ENCODE results near the gene RECQL5. TPM values are rescaled to one million over a fixed set of nuclear protein-coding genes. Genes with fewer than 3 reads are reported as not detected.

The RECQL5 gene
- total and polyA plus RNA-seq, 2 donors (not counting 1 experiment from before 2014, with no cell fraction given): 58.5 to 70.5 TPM

DNA sequence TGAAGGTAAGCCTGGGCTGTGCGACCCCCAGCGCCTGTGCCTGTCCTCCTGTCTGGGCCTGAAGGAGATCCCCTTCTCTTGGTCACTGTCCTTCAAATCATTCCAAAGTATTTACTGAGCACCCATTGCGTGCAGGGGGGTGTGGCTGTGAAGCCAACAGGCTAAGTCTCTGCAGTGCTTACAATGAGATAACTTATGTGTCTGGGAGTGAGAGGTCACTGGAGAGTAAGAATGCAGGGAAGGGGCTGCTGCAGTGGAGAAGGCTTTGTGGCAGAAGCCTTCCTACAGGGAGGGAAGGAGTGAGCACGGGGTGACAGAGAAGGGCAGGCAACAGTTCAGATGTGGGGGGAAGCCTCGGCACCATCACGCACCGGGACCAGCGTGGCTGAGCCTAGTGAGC is 44.9 kb downstream of the RECQL5 start:
- no peaks in the 10 kb centered on the region for H3K9me3 Mint-ChIP-seq (ENCODE audit: insufficient read depth)

DNA sequence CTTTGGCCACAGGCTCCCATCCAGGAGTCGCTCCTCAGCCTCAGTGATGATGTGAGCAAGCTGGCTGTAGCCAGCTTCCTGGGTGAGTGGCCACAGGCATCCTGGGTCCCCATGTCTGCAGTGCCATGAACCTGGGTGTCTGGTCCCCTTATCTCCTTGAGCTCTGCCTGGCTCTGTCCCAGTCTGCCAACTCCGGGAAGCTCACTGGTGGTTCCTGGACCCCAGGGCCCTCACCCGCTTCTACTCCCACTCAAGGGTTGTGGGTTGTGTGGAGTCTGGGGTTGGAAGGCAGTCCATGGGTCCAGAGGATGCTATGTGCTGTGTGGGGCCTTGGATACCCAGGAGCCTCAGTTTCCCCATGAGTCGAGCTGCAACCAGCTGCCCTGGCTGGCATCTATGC is 45.5 kb downstream of the RECQL5 start:
- no peaks in the 10 kb centered on the region for H3K9me3 ChIP-seq (ENCODE audit: control extremely low read depth in 1 of 3, control insufficient read depth in 2 of 3, insufficient read depth in 1 of 3, low read length in 2 of 3)
- no peaks in the 10 kb centered on the region for H3K4me1 ChIP-seq (ENCODE audit: control insufficient read depth in 2 of 2, insufficient read depth in 2 of 2, low read length in 2 of 2)
- POLR2A ChIA-PET: no interaction called here
- no peaks in the 10 kb centered on the region for H3K79me2 ChIP-seq (ENCODE audit: control insufficient read depth, insufficient read depth, low read length)
- no peak overlapping the region for H3K4me2 ChIP-seq (replicated peaks; ENCODE audit: low read depth, low read length, poor library complexity, severe bottlenecking)
- H3K27me3 Mint-ChIP-seq: no peaks in the 10 kb centered on the region
- TF ChIP-seq, protein P1, sequence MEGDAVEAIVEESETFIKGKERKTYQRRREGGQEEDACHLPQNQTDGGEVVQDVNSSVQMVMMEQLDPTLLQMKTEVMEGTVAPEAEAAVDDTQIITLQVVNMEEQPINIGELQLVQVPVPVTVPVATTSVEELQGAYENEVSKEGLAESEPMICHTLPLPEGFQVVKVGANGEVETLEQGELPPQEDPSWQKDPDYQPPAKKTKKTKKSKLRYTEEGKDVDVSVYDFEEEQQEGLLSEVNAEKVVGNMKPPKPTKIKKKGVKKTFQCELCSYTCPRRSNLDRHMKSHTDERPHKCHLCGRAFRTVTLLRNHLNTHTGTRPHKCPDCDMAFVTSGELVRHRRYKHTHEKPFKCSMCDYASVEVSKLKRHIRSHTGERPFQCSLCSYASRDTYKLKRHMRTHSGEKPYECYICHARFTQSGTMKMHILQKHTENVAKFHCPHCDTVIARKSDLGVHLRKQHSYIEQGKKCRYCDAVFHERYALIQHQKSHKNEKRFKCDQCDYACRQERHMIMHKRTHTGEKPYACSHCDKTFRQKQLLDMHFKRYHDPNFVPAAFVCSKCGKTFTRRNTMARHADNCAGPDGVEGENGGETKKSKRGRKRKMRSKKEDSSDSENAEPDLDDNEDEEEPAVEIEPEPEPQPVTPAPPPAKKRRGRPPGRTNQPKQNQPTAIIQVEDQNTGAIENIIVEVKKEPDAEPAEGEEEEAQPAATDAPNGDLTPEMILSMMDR (IDR thresholded peaks at IDR 0.05): no peak
- no peak for TF ChIP-seq EZH2 (IDR thresholded peaks at IDR 0.05; ENCODE audit: borderline replicate concordance, insufficient read depth, low read depth, low read length, poor library complexity, severe bottlenecking)
- intact Hi-C loops (cut with micrococcal nuclease): no loop called here
- no peaks in the 10 kb centered on the region for H3K27me3 ChIP-seq (replicated peaks in 1 of 4; ENCODE audit: control extremely low read depth in 1 of 4, control insufficient read depth in 3 of 4, insufficient read depth in 4 of 4, low read length in 3 of 4)
- peaks cover 2% of the 10 kb centered on the region for H3K4me1 Mint-ChIP-seq
- no peak overlapping the region for H3K4me3 ChIP-seq (ENCODE audit: control extremely low read depth in 1 of 5, extremely low read depth in 1 of 5, insufficient read depth in 1 of 5, low read depth in 2 of 5, low read length in 4 of 5)
- 97% methylated on average over 2 of the region's 4 CpGs for WGBS (ENCODE audit: insufficient coverage)
- no peak for DNase-seq
- ATAC-seq (ENCODE audit: low read depth): no peak
- H3K9me3 Mint-ChIP-seq (ENCODE audit: insufficient read depth): no peaks in the 10 kb centered on the region
- H3K27ac ChIP-seq (ENCODE audit: low read length in 2 of 2): no peak overlapping the region
- no peak overlapping the region for H3K4me3 Mint-ChIP-seq
- H4K20me1 ChIP-seq (ENCODE audit: control insufficient read depth, insufficient read depth, low read length, poor library complexity, severe bottlenecking): no peaks in the 10 kb centered on the region
- no peak overlapping the region for H3K27ac Mint-ChIP-seq
- H3K36me3 ChIP-seq (replicated peaks in 1 of 2; ENCODE audit: control extremely low read depth in 1 of 2, control insufficient read depth in 1 of 2, extremely low read depth in 1 of 2, insufficient read depth in 2 of 2, low read length in 1 of 2): peaks cover 0 to 68% of the 10 kb centered on the region in 2 experiments
- H3K9ac ChIP-seq (ENCODE audit: low read length): no peak overlapping the region
- CTCF ChIA-PET: interaction anchor here (1.1 to 3.4 kb wide), 4 partner anchors 11 to 132 kb away, joined by 3 to 24 read pairs (median 7); partner anchors contain the start of gene SMIM5
- H2AFZ ChIP-seq (ENCODE audit: insufficient read depth, low read depth, low read length, poor library complexity, severe bottlenecking): no peak overlapping the region

More for the DNA sequence above, 44.9 kb downstream of the RECQL5 start:
- no peaks in the 10 kb centered on the region for H3K27me3 ChIP-seq (replicated peaks in 1 of 4; ENCODE audit: control extremely low read depth in 1 of 4, control insufficient read depth in 3 of 4, insufficient read depth in 4 of 4, low read length in 3 of 4)
- H3K9me3 ChIP-seq (ENCODE audit: control extremely low read depth in 1 of 3, control insufficient read depth in 2 of 3, insufficient read depth in 1 of 3, low read length in 2 of 3): no peaks in the 10 kb centered on the region
- TF ChIP-seq, protein P1 (IDR thresholded peaks at IDR 0.05): no peak
- no peak for TF ChIP-seq EZH2 (IDR thresholded peaks at IDR 0.05; ENCODE audit: borderline replicate concordance, insufficient read depth, low read depth, low read length, poor library complexity, severe bottlenecking)
- no peak overlapping the region for H3K4me3 ChIP-seq (ENCODE audit: control extremely low read depth in 1 of 5, extremely low read depth in 1 of 5, insufficient read depth in 1 of 5, low read depth in 2 of 5, low read length in 4 of 5)
- H3K4me2 ChIP-seq (replicated peaks; ENCODE audit: low read depth, low read length, poor library complexity, severe bottlenecking): no peak overlapping the region
- no peaks in the 10 kb centered on the region for H4K20me1 ChIP-seq (ENCODE audit: control insufficient read depth, insufficient read depth, low read length, poor library complexity, severe bottlenecking)
- intact Hi-C loops (cut with micrococcal nuclease): no loop called here
- Mint-ChIP-seq H3K27ac (peak overlapping the region; percentile 8), H3K27me3 (no peaks in the 10 kb centered on the region), H3K4me3 (no peak overlapping the region), H3K4me1 (peaks cover 2% of the 10 kb centered on the region)
- H3K27ac ChIP-seq (ENCODE audit: low read length in 2 of 2): no peak overlapping the region
- no peak overlapping the region for H2AFZ ChIP-seq (ENCODE audit: insufficient read depth, low read depth, low read length, poor library complexity, severe bottlenecking)
- ChIA-PET POLR2A (no interaction called here), CTCF (interaction anchor here (1.1 to 3.7 kb wide), 4 partner anchors 11 to 126 kb away, joined by 3 to 27 read pairs (median 14); partner anchors contain the start of gene SMIM5)
- ATAC-seq (ENCODE audit: low read depth) (no peak), DNase-seq (no peak)
- H3K79me2 ChIP-seq (ENCODE audit: control insufficient read depth, insufficient read depth, low read length): no peaks in the 10 kb centered on the region
- no peak overlapping the region for H3K9ac ChIP-seq (ENCODE audit: low read length)
- H3K36me3 ChIP-seq (replicated peaks in 1 of 2; ENCODE audit: control extremely low read depth in 1 of 2, control insufficient read depth in 1 of 2, extremely low read depth in 1 of 2, insufficient read depth in 2 of 2, low read length in 1 of 2): peaks cover 0 to 68% of the 10 kb centered on the region in 2 experiments
- 92% methylated on average over 6 of the region's 8 CpGs for WGBS (ENCODE audit: insufficient coverage)
- no peaks in the 10 kb centered on the region for H3K4me1 ChIP-seq (ENCODE audit: control insufficient read depth in 2 of 2, insufficient read depth in 2 of 2, low read length in 2 of 2)
